Fibroblast of skin of left quadriceps (primary cell): ENCODE data around the gene C12orf54.
"Not testable (repeated sequence)": the region's sequence is repeated elsewhere in the genome, so short reads cannot be mapped to it uniquely, and the experiment has no call there.

ENCODE experiments used
- DNase-seq, 2 experiments: peaks; one replicate each; pipeline ENCODE4 v3.0.0-alpha.2; 2013; ENCODE audit warnings: low read depth in 2 of 2

The C12orf54 gene

GRCh38 chr12:48482198-48482597 lies at the start of gene C12orf54:
C12orf54 (plus strand) TSS chr12:48482498; CDS start chr12:48483297, 799 bp downstream.
- DNase-seq, result no peak

GRCh38 chr12:48434016-48434415 lies 48.3 kb upstream of the C12orf54 start:
- not testable (repeated sequence) for DNase-seq

DNA sequence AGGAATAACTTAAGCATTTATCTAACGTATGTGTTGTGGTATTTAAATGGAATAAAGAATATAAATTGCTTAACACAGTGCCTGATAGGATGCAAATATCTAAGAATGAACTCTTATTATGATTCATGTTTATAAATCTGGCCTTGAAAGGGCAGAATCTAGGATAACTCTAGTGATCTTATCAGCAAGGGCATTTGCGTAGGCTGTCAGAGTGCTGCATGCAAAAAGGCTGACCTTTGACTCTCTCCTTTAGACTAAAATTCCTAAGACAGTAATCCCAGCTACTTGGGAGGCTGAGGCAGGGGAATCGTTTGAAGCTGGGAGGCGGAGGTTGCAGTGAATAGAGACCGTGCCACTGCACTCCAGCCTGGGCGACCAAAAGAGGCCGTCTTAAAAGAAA lies 41.2 kb upstream of the C12orf54 start:
- no peak for DNase-seq

DNA sequence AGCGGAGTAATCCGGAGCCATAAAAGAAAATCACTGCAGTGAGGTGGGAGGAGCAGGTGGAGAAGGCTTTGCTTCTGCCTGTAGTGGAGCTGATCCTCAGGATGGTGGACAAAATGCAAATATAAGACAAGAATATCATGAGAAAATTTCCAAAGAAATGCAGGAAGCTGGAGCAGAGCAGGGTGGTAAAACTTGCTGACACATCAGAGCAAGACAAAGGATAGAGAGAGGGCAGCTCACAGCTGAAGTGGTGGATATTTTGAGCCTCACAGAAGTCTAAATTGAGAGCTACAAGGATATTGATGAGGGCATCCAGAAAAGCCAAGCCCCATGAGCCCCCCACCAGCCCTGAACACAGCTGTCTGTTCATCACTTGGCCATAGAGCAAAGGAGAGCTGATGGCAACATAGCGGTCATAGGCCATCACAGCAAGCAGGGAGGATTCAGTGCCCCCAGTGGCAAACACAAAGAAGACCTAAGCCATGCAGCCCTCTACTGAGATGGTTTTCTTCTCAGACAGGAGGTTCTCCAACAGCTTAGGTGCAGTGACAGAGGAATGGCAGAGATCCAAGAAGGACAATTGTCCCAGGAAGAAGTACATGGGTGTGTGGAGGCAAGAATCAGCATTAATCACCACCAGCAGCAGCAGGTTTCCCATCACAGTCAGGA lies 40.0 kb upstream of the C12orf54 start:
- no peak for DNase-seq

GRCh38 chr12:48445538-48445937 lies 36.8 kb upstream of the C12orf54 start:
- DNase-seq, result no peak

GRCh38 chr12:48446161-48446776 lies 36.0 kb upstream of the C12orf54 start:
- no peak for DNase-seq

GRCh38 chr12:48447755-48448154 lies 34.5 kb upstream of the C12orf54 start:
- DNase-seq, result no peak

GRCh38 chr12:48451372-48451771 lies 30.9 kb upstream of the C12orf54 start:
- no peak for DNase-seq

- not testable (repeated sequence) for DNase-seq
Observed at GRCh38 chr12:48452961-48453360, 29.3 kb upstream of the C12orf54 start.

DNA sequence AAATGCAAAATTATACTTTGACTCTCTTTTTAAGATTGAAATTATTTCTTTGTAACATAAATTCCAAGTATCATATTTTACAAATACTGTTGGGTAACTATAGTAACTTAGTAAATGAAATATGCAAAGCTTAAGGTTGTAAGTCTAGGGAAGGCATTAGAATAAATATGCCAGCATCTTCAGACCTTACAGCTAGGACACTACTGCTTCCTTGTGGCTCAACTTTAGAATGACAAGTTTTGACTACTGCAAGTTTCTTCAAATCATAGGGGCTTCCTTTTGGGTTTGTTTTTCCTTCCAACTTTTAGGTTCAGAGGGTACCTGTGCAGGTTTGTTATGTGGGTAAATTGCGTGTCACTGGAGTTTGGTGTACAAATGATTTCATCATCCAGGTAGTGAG lies 27.6 kb upstream of the C12orf54 start:
- DNase-seq, result no peak

GRCh38 chr12:48455116-48455515 lies 27.2 kb upstream of the C12orf54 start:
- no peak for DNase-seq

- no peak for DNase-seq
Observed at GRCh38 chr12:48459259-48459658, 23.0 kb upstream of the C12orf54 start.

DNA sequence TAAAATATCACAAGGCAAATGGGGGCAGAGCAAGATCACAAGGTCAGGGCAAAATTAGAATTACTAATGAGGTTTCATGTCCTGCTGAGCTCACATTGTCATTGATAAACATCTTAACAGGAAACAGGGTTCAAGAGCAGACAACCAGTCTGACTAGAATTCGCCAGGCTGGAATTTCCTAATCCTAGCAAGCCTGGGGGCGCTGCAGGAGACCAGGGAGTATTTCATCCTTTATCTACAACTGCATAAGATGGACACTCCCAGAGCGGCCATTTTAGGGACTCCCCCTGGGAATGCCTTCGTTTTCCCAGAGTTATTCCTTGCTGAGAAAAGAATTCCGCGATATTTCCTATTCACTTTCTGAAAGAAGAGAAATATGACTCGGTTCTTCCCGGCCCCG lies 13.3 kb upstream of the C12orf54 start:
- DNase-seq, result not testable (repeated sequence)

GRCh38 chr12:48472259-48472658 lies 10.0 kb upstream of the C12orf54 start, which contains the start of gene ANP32D:
ANP32D (plus strand) TSS chr12:48472559; CDS start chr12:48472665, 106 bp downstream.
- no peak for DNase-seq

GRCh38 chr12:48473061-48473460 lies 9.2 kb upstream of the C12orf54 start:
- DNase-seq, result no peak

- DNase-seq, result not testable (repeated sequence)
Observed at GRCh38 chr12:48474497-48474896, 7.8 kb upstream of the C12orf54 start.

GRCh38 chr12:48482930-48483329 lies 632 bp downstream of the C12orf54 start:
- DNase-seq, result no peak

DNA sequence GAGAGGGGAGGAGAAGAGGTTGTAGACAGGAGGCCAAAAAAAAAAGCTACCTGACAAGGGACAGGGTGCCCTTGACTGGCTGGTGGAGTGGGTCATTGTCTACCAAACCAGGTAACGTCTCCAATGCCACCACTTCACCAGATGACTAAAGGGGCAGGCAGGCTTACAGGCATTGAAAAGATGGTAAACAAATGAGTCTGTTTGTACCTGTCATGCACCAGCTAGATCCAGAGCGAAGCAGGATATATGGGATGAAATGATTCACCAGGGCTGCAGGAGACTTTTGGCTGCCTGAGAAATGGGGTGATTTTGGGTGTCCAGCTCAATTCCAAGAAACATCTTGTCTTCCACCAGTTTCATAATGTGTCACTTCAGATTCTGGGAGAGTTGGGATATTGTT lies 4.0 kb downstream of the C12orf54 start:
- DNase-seq, result no peak

GRCh38 chr12:48486679-48487078 lies 4.4 kb downstream of the C12orf54 start:
- no peak for DNase-seq

DNA sequence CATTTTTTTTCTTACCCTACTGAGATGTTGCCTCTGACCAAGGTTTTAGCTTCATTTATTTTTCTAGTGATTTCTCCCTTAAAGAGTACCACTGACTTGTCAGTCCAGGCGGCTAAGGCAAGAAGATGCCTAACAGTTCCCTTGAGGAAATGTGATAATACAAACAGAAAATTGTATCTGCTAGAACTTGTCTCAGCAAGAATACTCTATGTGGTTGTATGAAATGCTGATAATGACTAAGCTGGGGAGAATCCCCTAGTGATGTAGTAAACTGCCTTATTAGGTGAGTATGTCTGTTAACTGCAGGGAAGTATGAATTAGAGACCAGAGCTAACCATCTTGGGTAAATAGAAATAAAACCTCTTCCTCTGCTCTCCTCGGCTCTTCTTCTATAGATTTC lies 6.7 kb downstream of the C12orf54 start:
- peak; percentile 1 to 4 for DNase-seq

GRCh38 chr12:48489456-48489855 lies 7.2 kb downstream of the C12orf54 start:
- DNase-seq, result not testable (repeated sequence)

- not testable (repeated sequence) for DNase-seq
Observed at GRCh38 chr12:48500281-48500680, 18.0 kb downstream of the C12orf54 start.

DNA sequence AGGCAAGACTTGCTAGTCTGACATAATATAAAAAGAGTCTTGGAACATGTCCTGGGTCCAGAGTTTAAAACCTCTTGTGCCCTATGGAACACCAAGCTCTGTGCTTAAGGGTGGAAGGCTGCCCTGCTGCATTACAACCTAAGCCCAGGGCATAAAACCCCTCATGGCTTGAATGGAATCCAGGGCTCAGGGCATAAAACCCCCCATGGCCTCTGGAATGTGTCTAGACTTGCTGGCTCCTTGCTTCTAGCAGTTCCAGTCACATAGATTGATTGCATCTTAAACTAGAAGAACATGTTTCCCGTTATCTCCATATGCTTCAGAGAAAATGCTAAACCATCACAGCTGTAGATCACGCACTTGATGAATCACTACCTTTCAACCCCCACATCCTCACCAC lies 24.5 kb downstream of the C12orf54 start:
- not testable (repeated sequence) for DNase-seq
